EH (cell line): Measurements from ENCODE around the gene CDC42EP5.

Experiments
- DNase-seq: peaks from one replicate; pipeline ENCODE4 v3.0.0-alpha.2; 2015; ENCODE audit warnings: low read depth

Gene CDC42EP5

DNA sequence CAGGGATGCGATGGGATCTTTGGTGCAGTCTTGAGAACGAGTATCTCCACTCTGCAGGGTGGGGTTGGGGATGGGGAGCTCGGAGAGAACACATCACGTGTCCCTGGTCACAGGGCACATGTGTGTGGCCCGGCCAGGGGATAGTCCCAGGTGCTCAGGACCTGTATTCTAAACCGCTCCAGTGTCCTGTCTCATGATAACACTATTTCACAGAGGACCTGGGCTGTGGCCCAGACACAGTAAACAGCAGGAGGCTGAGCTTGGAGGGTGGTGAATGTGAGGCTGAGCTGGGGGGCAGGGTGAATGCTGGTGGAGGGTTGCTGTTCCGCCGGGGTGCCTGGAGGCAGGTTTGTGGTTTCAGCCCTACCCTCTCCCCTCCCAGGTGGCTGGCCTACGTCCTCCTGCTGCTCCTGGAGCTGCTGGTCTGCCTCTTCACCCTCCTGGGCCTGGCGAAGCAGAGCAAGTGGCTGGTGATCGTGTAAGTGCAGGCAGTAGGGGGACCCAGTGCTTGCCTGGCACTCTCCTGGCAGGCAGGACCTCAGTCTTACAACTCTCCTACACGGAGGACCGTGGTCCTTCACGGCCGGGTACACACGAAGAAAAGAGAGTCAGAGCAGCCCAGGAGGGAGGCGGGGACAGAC lies 46.7 kb downstream of the CDC42EP5 start:
- DNase-seq: no peak

DNA sequence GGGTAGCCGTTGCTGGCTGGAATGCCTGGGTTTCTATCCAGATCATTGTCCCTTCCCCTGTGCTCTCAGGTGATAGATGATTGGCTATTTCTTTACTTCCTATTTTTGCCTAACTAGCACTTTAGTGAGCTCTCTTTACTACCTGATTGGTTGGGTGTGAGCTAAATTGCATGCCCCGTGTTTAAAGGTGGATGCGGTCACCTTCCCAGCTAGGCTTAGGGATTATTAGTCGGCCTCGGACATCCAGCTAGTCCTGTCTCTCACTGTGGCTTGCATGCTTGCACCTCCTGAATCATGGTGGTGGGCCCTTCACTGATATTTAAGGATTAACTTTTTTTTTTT lies 47.7 kb downstream of the CDC42EP5 start:
- DNase-seq: no peak

DNA sequence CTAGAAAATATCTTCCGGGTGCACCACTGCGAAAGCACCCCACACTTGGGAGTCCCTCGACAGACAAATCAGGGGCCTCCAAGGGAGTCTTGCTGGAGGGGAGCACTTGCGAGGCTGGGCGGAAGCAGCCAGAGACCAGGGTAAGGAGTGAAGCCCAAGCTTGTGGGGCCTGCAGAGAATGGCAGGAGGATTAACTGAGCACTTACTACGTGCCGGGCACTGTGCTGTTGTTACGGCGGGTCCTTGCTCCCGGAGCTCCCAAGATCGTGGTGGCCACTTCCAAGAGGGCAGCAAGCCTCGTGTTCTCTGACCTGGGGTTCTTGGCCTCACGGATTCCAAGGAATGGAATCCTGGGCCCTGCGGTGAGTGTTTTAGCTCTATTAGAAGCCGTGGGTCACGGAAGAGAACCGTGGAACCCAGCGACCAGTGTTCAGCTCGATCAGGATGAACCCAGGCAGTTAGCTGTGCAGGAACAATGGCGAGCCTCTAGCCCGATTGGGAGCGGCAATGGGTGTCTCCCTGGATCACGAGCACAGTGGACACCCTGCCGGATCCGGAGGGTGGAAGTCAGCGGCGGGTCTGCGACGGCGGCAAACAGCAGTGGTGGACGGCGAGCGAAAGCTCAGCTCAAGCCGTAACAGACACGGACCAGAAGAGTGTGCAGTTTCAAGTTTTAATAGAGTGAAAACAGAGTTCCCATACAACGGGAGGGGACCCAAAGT lies 48.3 kb downstream of the CDC42EP5 start:
- DNase-seq: no peak

GRCh38 chr19:54424201-54424600 lies 48.9 kb downstream of the CDC42EP5 start:
- DNase-seq: no peak

DNA sequence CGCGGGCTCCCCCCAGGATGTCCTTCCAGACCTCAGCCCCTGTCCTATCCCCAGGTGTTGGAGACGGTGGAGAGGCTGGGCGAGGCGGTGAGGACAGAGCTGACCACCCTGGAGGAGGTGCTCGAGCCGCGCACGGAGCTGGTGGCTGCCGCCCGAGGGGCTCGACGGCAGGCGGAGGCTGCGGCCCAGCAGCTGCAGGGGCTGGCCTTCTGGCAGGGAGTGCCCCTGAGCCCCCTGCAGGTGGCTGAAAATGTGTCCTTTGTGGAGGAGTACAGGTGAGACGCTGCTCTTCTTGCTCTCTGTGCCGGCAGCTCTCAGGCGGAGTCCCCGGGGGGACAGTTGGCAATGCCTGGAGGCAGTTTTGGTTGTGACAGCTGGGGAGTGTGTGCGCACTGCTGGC lies 51.0 kb downstream of the CDC42EP5 start:
- no peak for DNase-seq

GRCh38 chr19:54421521-54421920 lies 51.6 kb downstream of the CDC42EP5 start:
- no peak for DNase-seq

- no peak for DNase-seq
Measured at GRCh38 chr19:54421169-54421516, 52.0 kb downstream of the CDC42EP5 start.

GRCh38 chr19:54420383-54421168 lies 52.5 kb downstream of the CDC42EP5 start:
- peak; percentile 27 for DNase-seq

- DNase-seq: no peak
Measured at GRCh38 chr19:54420068-54420382, 53.1 kb downstream of the CDC42EP5 start.

- no peak for DNase-seq
Measured at GRCh38 chr19:54418930-54419800, 53.9 kb downstream of the CDC42EP5 start.

DNA sequence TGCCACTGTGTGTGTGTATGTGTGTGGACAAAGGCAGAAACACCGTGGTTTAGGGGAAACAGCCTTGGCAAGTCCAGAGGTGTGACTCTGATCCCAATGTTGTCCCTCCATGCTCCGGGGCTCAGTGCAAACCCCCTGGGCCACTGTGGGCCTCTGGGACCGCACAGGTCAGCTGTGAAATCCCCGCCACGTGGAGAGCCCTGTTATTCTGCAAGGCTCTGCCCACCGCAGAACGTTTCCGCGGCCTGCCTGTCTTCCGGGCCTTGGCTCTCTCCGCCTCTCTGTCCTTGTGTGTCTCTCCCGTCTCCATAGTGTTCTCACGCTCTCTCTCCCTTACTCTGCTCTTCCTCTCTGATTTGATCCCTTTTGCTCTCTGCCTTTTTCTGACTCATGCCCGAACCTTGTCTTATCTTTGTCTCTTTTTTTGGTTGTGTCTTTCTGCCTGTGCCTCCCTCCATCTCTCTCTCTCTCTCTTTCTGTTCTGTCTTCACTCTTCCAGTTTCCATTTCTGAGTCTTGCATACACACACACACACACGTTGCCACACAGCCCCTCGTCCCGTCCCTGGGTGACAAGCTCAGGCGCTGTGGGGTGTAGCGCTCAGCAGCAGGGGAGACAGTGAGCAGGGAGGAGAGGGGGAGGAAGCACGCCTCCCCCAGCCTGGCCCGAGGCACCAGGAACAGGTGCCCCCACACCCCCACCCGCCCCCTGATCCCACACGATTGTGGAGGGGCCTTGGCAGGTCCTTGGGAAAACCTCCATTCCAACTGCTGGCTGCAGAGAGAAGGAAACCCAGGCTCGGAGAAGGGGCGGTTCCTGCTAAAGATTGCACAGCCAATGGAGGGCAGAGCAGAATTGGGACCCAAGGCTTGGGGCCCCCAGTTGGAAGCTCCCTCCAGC lies 54.8 kb downstream of the CDC42EP5 start:
- DNase-seq: peak; percentile 71

- DNase-seq: no peak
Measured at GRCh38 chr19:54416695-54417491, 56.2 kb downstream of the CDC42EP5 start.

DNA sequence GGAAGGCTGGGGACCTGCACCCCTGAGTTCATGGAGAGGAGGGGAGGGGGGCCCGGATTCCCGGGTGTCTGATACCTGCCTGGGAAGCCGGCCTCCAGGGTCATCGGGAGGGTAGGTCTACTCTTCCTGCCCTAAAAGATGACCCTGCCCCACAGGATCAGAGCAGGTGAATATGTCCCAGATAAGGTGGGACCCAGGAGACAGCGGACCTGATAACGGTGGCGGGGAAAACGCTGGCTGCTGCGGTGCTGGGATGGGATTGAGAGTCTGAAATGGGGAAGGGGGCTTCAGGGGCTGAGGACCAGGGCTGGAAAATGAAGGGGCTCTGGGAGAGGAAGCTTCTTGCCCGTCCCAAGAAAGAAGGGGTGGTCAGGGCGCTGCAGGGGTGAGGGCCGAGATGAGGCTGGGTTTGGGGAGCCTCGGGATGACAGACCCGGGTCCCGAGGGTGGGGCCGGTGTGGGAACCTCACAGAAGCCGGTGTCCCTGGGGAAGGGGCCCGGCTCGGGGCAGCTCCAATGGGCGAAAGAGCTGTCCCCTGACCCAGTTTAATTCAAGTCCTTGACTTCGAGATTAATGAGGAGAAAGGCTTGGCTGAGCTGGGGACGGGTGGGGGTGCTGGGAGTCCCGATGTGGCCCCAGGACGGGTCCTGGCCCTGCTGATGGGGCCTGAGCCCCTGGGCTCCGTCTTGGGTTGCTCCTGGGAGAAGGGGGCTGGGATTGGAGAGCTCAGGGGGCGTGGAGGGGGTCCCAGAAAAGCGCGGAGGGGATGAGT lies 57.0 kb downstream of the CDC42EP5 start:
- DNase-seq: no peak

- DNase-seq: no peak
Measured at GRCh38 chr19:54415208-54415900, 57.7 kb downstream of the CDC42EP5 start, which contains the start of gene TTYH1. Gene TTYH1, plus strand, starts transcription at chr19:54415464. Its CDS starts 89 bp downstream, at chr19:54415553.
